ENCODE results near the gene GNMT.
A peak's percentile ranks its signal among the peaks of the same experiment; 100 is the strongest.

GNMT gene

DNA sequence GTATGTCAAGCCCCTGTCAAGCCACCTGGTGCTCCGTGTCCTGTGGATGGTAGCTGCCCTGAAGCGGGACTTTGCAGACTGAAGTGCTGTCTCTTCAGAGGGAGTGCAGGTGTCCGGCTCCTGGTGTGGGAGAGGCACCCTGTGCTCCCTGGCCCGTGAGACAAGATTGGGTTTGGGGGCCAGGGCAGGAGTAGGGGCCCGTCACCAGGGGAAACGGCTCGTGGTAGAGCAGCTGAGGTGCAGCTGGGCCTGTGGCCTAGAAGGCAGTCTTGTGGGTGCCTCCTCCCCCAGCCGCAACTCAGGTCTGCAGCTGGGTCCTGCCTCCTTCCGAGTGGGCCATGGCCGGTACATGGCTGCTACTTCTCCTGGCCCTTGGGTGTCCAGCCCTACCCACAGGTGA, 44.8 kb upstream of the GNMT start, which contains the start of gene PTCRA:
PTCRA (plus strand) TSS at position 322 of the 400 bp plus-strand sequence; CDS start at position 339, 17 bp downstream.
- no peaks in the 10 kb centered on the region for H3K36me3 ChIP-seq (ENCODE audit: insufficient read depth, low read length)
- H2AFZ ChIP-seq (ENCODE audit: low read length) = 0 out of 2 replicates have a peak within 1 kb of the TSS, but pooled peaks have one; percentile 7
- H3K4me1 ChIP-seq (ENCODE audit: insufficient read depth, low read length, poor library complexity, severe bottlenecking) = no peaks in the 10 kb centered on the region
- TF ChIP-seq, protein P1, sequence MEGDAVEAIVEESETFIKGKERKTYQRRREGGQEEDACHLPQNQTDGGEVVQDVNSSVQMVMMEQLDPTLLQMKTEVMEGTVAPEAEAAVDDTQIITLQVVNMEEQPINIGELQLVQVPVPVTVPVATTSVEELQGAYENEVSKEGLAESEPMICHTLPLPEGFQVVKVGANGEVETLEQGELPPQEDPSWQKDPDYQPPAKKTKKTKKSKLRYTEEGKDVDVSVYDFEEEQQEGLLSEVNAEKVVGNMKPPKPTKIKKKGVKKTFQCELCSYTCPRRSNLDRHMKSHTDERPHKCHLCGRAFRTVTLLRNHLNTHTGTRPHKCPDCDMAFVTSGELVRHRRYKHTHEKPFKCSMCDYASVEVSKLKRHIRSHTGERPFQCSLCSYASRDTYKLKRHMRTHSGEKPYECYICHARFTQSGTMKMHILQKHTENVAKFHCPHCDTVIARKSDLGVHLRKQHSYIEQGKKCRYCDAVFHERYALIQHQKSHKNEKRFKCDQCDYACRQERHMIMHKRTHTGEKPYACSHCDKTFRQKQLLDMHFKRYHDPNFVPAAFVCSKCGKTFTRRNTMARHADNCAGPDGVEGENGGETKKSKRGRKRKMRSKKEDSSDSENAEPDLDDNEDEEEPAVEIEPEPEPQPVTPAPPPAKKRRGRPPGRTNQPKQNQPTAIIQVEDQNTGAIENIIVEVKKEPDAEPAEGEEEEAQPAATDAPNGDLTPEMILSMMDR (conservative IDR thresholded peaks at IDR 0.05; ENCODE audit: low read length) = no peak
- no peak for TF ChIP-seq EZH2phosphoT487 (IDR thresholded peaks at IDR 0.05; ENCODE audit: borderline replicate concordance)
- H3K9ac ChIP-seq (ENCODE audit: low read depth, low read length, poor library complexity, severe bottlenecking) = no peak within 1 kb of the TSS
- no peaks in the 10 kb centered on the region for H3F3A ChIP-seq (ENCODE audit: low read depth)
- H3K9me2 ChIP-seq (replicated peaks; ENCODE audit: low read depth, low read length) = no peaks in the 10 kb centered on the region
- H3K4me3 ChIP-seq (ENCODE audit: low read length, poor library complexity, severe bottlenecking) = no peak within 1 kb of the TSS
- no peaks in the 10 kb centered on the region for H3K79me2 ChIP-seq (ENCODE audit: insufficient read depth, low read length)
- H4K20me1 ChIP-seq (ENCODE audit: insufficient read depth, low read length, poor library complexity, severe bottlenecking) = no peaks in the 10 kb centered on the region
- no peaks in the 10 kb centered on the region for H3K27me3 ChIP-seq (ENCODE audit: insufficient read depth, low read length, poor library complexity, severe bottlenecking)
- H3K4me2 ChIP-seq (ENCODE audit: low read depth, low read length, poor library complexity, severe bottlenecking) = no peak within 1 kb of the TSS
- no peaks in the 10 kb centered on the region for H3K9me3 ChIP-seq (ENCODE audit: insufficient read depth, low read depth, low read length)

DNA sequence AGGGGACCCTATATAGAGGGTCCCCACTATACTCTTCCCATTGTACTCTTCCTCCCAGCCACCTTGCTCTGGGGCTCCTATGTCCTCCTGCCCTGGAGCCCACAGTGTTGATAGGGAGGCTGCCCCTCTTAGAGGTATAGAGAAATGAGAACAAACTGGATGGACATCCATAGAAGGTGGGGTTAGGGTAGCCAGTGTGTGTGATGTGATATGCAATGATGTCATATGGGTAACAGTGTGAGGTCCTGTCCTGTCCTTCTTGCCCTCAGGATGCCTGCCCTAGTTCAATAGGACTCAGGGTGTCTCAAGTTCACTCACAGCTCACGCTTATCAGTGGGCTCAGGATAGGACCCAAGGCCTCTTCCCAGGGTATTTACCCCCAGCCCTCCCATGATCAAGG, 44.3 kb upstream of the GNMT start:
- Histone ChIP-seq H3K4me3 (ENCODE audit: low read length, poor library complexity, severe bottlenecking) (no peak overlapping the region), H3K9me3 (ENCODE audit: insufficient read depth, low read depth, low read length) (no peaks in the 10 kb centered on the region), H3K4me1 (ENCODE audit: insufficient read depth, low read length, poor library complexity, severe bottlenecking) (no peaks in the 10 kb centered on the region), H3K36me3 (ENCODE audit: insufficient read depth, low read length) (no peaks in the 10 kb centered on the region), H3F3A (ENCODE audit: low read depth) (no peaks in the 10 kb centered on the region), H2AFZ (ENCODE audit: low read length) (no peak overlapping the region), H3K9ac (ENCODE audit: low read depth, low read length, poor library complexity, severe bottlenecking) (no peak overlapping the region), H3K9me2 (replicated peaks; ENCODE audit: low read depth, low read length) (no peaks in the 10 kb centered on the region), H3K79me2 (ENCODE audit: insufficient read depth, low read length) (no peaks in the 10 kb centered on the region), H4K20me1 (ENCODE audit: insufficient read depth, low read length, poor library complexity, severe bottlenecking) (no peaks in the 10 kb centered on the region), H3K4me2 (ENCODE audit: low read depth, low read length, poor library complexity, severe bottlenecking) (no peak overlapping the region), H3K27me3 (ENCODE audit: insufficient read depth, low read length, poor library complexity, severe bottlenecking) (no peaks in the 10 kb centered on the region)
- TF ChIP-seq, protein P1 (conservative IDR thresholded peaks at IDR 0.05; ENCODE audit: low read length) = no peak
- TF ChIP-seq EZH2phosphoT487 (IDR thresholded peaks at IDR 0.05; ENCODE audit: borderline replicate concordance) = no peak

DNA sequence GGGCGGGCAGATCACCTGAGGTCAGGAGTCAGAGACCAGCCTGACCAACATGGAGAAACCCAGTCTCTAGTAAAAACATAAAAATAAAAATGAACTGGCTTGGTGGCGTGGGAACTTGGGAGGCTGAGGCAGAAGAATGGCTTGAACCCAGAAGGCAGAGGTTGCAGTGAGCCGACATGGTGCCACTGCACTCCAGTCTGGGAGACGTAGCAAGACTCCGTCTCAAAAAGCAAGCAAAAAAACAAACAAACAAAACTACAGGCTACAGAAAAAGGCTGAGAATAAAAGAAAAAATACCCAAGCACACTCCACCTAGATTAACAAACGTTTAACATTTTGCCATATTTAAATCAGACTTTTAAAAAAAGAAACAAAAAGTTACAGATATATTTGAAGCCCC, 38.8 kb upstream of the GNMT start:
- Histone ChIP-seq H3K9me2 (replicated peaks; ENCODE audit: low read depth, low read length) (no peaks in the 10 kb centered on the region), H3K4me1 (ENCODE audit: insufficient read depth, low read length, poor library complexity, severe bottlenecking) (no peaks in the 10 kb centered on the region), H3K9ac (ENCODE audit: low read depth, low read length, poor library complexity, severe bottlenecking) (no peak overlapping the region), H3K27me3 (ENCODE audit: insufficient read depth, low read length, poor library complexity, severe bottlenecking) (no peaks in the 10 kb centered on the region), H4K20me1 (ENCODE audit: insufficient read depth, low read length, poor library complexity, severe bottlenecking) (no peaks in the 10 kb centered on the region), H3K4me3 (ENCODE audit: low read length, poor library complexity, severe bottlenecking) (no peak overlapping the region), H3K4me2 (ENCODE audit: low read depth, low read length, poor library complexity, severe bottlenecking) (no peak overlapping the region), H3K36me3 (ENCODE audit: insufficient read depth, low read length) (no peaks in the 10 kb centered on the region), H3F3A (ENCODE audit: low read depth) (no peaks in the 10 kb centered on the region), H3K79me2 (ENCODE audit: insufficient read depth, low read length) (no peaks in the 10 kb centered on the region), H3K9me3 (ENCODE audit: insufficient read depth, low read depth, low read length) (no peaks in the 10 kb centered on the region), H2AFZ (ENCODE audit: low read length) (no peak overlapping the region)
- no peak for TF ChIP-seq EZH2phosphoT487 (IDR thresholded peaks at IDR 0.05; ENCODE audit: borderline replicate concordance)
- TF ChIP-seq, protein P1 (conservative IDR thresholded peaks at IDR 0.05; ENCODE audit: low read length) = no peak
